K562 (cell line): ENCODE measurements around the gene GRAMD1B.

ENCODE experiments used
- ATF1 ChIP-seq, 2 experiments: fragments of 450-650 bp in 1 of 2; IDR thresholded peaks; 2 replicates each; pipeline ENCODE4 v1.6.1; 2016; ENCODE audit warnings: missing compliant biosample characterization in 1 of 2, missing genetic modification characterization in 1 of 2
- CTCF ChIP-seq, 3 experiments: IDR thresholded peaks in 2 of 3; conservative IDR thresholded peaks in 1 of 3; 2 replicates each; pipeline ENCODE4 v1.5.1; 2011 to 2012; ENCODE audit warnings: low read length in 3 of 3, mild to moderate bottlenecking in 3 of 3, control low read depth in 2 of 3, improper control_type of control experiment in 1 of 3, inconsistent platforms in 1 of 3, low read depth in 1 of 3, mixed read lengths in 1 of 3, moderate library complexity in 1 of 3; ENCODE audit not compliant: insufficient read depth in 2 of 3
- POLR2A ChIP-seq: fragments of 450-650 bp; conservative IDR thresholded peaks from 2 replicates; pipeline ENCODE4 v1.6.1; 2016
- PRPF4 ChIP-seq: fragments of 200-400 bp; formaldehyde crosslinking; IDR thresholded peaks from one replicate; pipeline ENCODE4 v1.6.1; 2017; ENCODE audit warnings: low read length, low read depth, mild to moderate bottlenecking; ENCODE audit not compliant: insufficient read depth, poor library complexity, severe bottlenecking
- SP1 ChIP-seq: sonication (generic); formaldehyde crosslinking; IDR thresholded peaks from 2 replicates; pipeline ENCODE4 v1.8.1; 2022; ENCODE audit warnings: mild to moderate bottlenecking, missing genetic modification reagents
- ZBTB1 ChIP-seq: sonication (generic); formaldehyde crosslinking; IDR thresholded peaks from 2 replicates; pipeline ENCODE4 v1.8.1; 2023; ENCODE audit warnings: missing genetic modification reagents, low read depth, mild to moderate bottlenecking, borderline replicate concordance

DNA sequence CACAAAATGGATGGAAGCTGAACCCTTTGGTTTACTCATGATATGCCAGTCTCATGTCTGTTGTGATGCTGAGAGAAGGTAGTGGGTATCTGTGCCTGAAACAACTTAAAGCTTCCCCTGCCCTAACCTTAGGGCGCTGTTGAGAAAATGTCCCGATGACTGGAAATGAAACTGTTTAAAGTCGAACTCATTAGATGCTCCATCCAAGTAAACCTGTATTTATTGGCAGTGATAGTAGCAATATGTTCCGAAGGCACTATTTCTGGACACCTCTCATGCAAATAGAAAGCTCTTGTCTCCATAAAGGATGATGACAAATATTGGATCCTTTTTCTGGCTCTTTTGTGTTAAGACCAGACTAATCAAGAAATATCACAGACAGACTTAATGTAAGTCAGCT is 86.2 kb downstream of the GRAMD1B start:
- TF ChIP-seq CTCF (IDR thresholded peaks at IDR 0.05 in 2 of 3, conservative IDR thresholded peaks at IDR 0.05 in 1 of 3; ENCODE audit: insufficient read depth in 2 of 3, low read depth in 1 of 3, low read length in 3 of 3) (no peak), ZBTB1 (no peak), ATF1 (CRISPR knock-in tag; IDR thresholded peaks at IDR 0.05) (no peak), ATF1 (tag; IDR thresholded peaks at IDR 0.05) (no peak), SP1 (no peak), POLR2A (no peak), PRPF4 (no peak)
